Measurements from ENCODE around the gene HSD17B13.

HSD17B13 gene

GRCh38 chr4:87255755-87256154 lies 66.9 kb downstream of the HSD17B13 start:
- no peak for DNase-seq (ENCODE audit: low read depth)
- no peak overlapping the region for H3K4me3 ChIP-seq (ENCODE audit: low read length)
- no peak for TF ChIP-seq CTCF (conservative IDR thresholded peaks at IDR 0.05; ENCODE audit: low read depth, low read length)
